HFF-Myc (cell line): Measurements from ENCODE around the gene COX7A1.

Source experiments
- DNase-seq: peaks from one replicate; pipeline ENCODE4 v3.0.0-alpha.2; 2011; ENCODE audit warnings: low read depth; ENCODE audit errors: extremely low read depth
- H3K4me3 ChIP-seq: replicated peaks from 2 replicates; pipeline ENCODE4 v1.5.1; 2011; ENCODE audit warnings: low read depth, mild to moderate bottlenecking, control low read depth, low read length
- CTCF ChIP-seq: IDR thresholded peaks from 2 replicates; pipeline ENCODE4 v1.5.1; 2012; ENCODE audit warnings: mild to moderate bottlenecking, low read depth, low read length, control low read depth; ENCODE audit errors: missing control alignments

Gene COX7A1

GRCh38 chr19:36115453-36116343 is 36.5 kb downstream of the COX7A1 start, which contains the start of gene TBCB:
Gene TBCB (plus strand): TSS chr19:36115468. CDS start chr19:36115561, 93 bp downstream.
- peak within 1 kb of the TSS; percentile 91 for H3K4me3 ChIP-seq
- no peak for DNase-seq
- TF ChIP-seq CTCF, result no peak

GRCh38 chr19:36114721-36115452 is 37.4 kb downstream of the COX7A1 start, which contains the start of gene POLR2I:
Gene POLR2I (minus strand): TSS chr19:36114875. CDS start chr19:36114856, 19 bp downstream.
- no peak for TF ChIP-seq CTCF
- DNase-seq, result peak; percentile 99
- peak within 1 kb of the TSS; percentile 91 for H3K4me3 ChIP-seq

- peak; percentile 2 for TF ChIP-seq CTCF
- no peak for DNase-seq
- peak overlapping the region; percentile 91 for H3K4me3 ChIP-seq
Observed at GRCh38 chr19:36113894-36114720, 38.1 kb downstream of the COX7A1 start.

- DNase-seq, result no peak
- TF ChIP-seq CTCF, result no peak
- H3K4me3 ChIP-seq, result peak overlapping the region; percentile 91
Observed at GRCh38 chr19:36113425-36113824, 38.8 kb downstream of the COX7A1 start.

GRCh38 chr19:36112678-36113077 is 39.6 kb downstream of the COX7A1 start:
- H3K4me3 ChIP-seq, result no peak overlapping the region
- no peak for TF ChIP-seq CTCF
- no peak for DNase-seq

- no peak for TF ChIP-seq CTCF
- DNase-seq, result no peak
- no peak overlapping the region for H3K4me3 ChIP-seq
Observed at GRCh38 chr19:36111200-36111539, 41.1 kb downstream of the COX7A1 start.
